Spleen (tissue), 11 donors: ENCODE results near the gene OR10G7. TPM values are rescaled to one million over a fixed set of nuclear protein-coding genes. Genes with fewer than 3 reads are reported as not detected.

ENCODE experiments used
- DNase-seq: peaks from one replicate; pipeline ENCODE4 v3.0.0-alpha.2; 2020
- H3K27ac ChIP-seq, 8 donors: fragments of 200-600 bp; sonication (generic) in 7 of 8; 1 replicate in 4 of 8; 2 replicates in 4 of 8; pipeline versions ENCODE4 v1.5.0 to v1.8.0; 2016 to 2021; ENCODE audit warnings: inconsistent platforms in 4 of 8, mild to moderate bottlenecking in 4 of 8, moderate library complexity in 1 of 8
- H3K27me3 ChIP-seq, 7 donors: fragments of 200-600 bp; sonication (generic) in 6 of 7; replicated peaks in 1 of 7; 1 replicate in 4 of 7; 2 replicates in 3 of 7; pipeline versions ENCODE4 v1.5.0 to v1.8.0; 2016 to 2021; ENCODE audit warnings: inconsistent platforms in 3 of 7, mild to moderate bottlenecking in 1 of 7
- H3K36me3 ChIP-seq, 6 donors: fragments of 200-600 bp; sonication (generic) in 5 of 6; 1 replicate in 4 of 6; 2 replicates in 2 of 6; pipeline versions ENCODE4 v1.5.0 to v1.8.0; 2016 to 2021; ENCODE audit warnings: inconsistent platforms in 2 of 6
- H3K4me1 ChIP-seq, 6 donors: fragments of 200-600 bp; sonication (generic) in 5 of 6; 1 replicate in 3 of 6; 2 replicates in 3 of 6; pipeline versions ENCODE4 v1.5.0 to v1.8.0; 2016 to 2021; ENCODE audit warnings: inconsistent platforms in 3 of 6
- H3K4me3 ChIP-seq, 8 donors: fragments of 200-600 bp; sonication (generic) in 7 of 8; 1 replicate in 4 of 8; 2 replicates in 4 of 8; pipeline versions ENCODE4 v1.5.0 to v1.8.0; 2016 to 2021; ENCODE audit warnings: inconsistent platforms in 4 of 8, mild to moderate bottlenecking in 4 of 8, moderate library complexity in 2 of 8
- H3K9me3 ChIP-seq, 8 donors: fragments of 200-600 bp; sonication (generic) in 7 of 8; 1 replicate in 4 of 8; 2 replicates in 4 of 8; pipeline versions ENCODE4 v1.5.0 to v1.8.0; 2016 to 2021; ENCODE audit warnings: inconsistent platforms in 4 of 8
- POLR2A ChIP-seq, 3 donors: fragments of 450-650 bp; IDR thresholded peaks; one replicate each; pipeline ENCODE4 v1.5.1; 2017; ENCODE audit warnings: antibody characterized with exemption in 3 of 3, mild to moderate bottlenecking in 1 of 3
- POLR2AphosphoS5 ChIP-seq, 3 donors: sonication (generic); formaldehyde crosslinking; IDR thresholded peaks; one replicate each; pipeline ENCODE4 v1.5.1; 2017; ENCODE audit warnings: antibody characterized with exemption in 3 of 3
- WGBS, 5 donors: extraction: QIAGEN DNeasy Blood & Tissue Kit in 3 of 5; methylation state at CpG; one replicate each; pipeline versions ENCODE4 v1.1.5 to v1.1.7; 2013 to 2018; 5-methylcytosine and 5-hydroxymethylcytosine counted together
- intact Hi-C: fragments of 100-400 bp; cut with DNase I; formaldehyde crosslinking; loops from one replicate; pipeline ENCODE4 v1.15.0; 2023; ENCODE audit warnings: low total_unique reads
- polyA plus RNA-seq, 3 donors: library from polyadenylated mRNA; stranded (reverse); fragments of 200-250 nt; gene quantifications; one replicate each; pipeline ENCODE4 v1.2.1, GENCODE V29; 2013
- total RNA-seq, 7 donors: library from RNA; depleted of rRNA in 3 of 7; stranded (reverse); fragments of >200 nt in 3 of 7; fragmentation: NEBNext Ultra II Directional in 4 of 7; extraction: Animal tissue kit (Norgen Biotek cat#: 25700) in 4 of 7; gene quantifications; one replicate each; pipeline versions ENCODE4 v1.1.0 to v1.2.1, GENCODE V29; 2016 to 2021
- TF ChIP-seq, protein P1 (sequence below), 11 experiments: fragments of 200-600 bp in 7 of 11; fragments of 450-650 bp in 4 of 11; sonication (generic) in 4 of 11; IDR thresholded peaks in 8 of 11; conservative IDR thresholded peaks in 3 of 11; 1 replicate in 7 of 11; 2 replicates in 4 of 11; pipeline versions ENCODE4 v1.4.0 to v1.8.0; 2016 to 2021; ENCODE audit warnings: antibody characterized with exemption in 11 of 11, inconsistent platforms in 4 of 11, mild to moderate bottlenecking in 1 of 11
- donor health status: healthy with polysubstance abuse.
- donor health status: DM: no; HTN: no; CAD: no; lungs with moderate emphysema.
- donor health status: DM: no; HTN: no; CAD: no.
- donor health status: Bipolar disorder and iron deficiency.
- donor health status: healthy.
- donor health status: DM: no; HTN: no; CAD: no.
- donor health status: DM: yes; HTN: yes; CAD: no.

Gene OR10G7
- total and polyA plus RNA-seq, 10 donors: not detected

- Histone ChIP-seq H3K4me3 (no peak overlapping the region), H3K36me3 (no peaks in the 10 kb centered on the region), H3K9me3 (no peaks in the 10 kb centered on the region), H3K4me1 (no peaks in the 10 kb centered on the region), H3K27me3 (no peaks in the 10 kb centered on the region), H3K27ac (no peak overlapping the region)
- 70 to 94% (median 84%) methylated on average over 3 of the region's 3 CpGs for WGBS, 5 donors
- TF ChIP-seq POLR2AphosphoS5 (IDR thresholded peaks at IDR 0.05): no peak
- TF ChIP-seq, protein P1, sequence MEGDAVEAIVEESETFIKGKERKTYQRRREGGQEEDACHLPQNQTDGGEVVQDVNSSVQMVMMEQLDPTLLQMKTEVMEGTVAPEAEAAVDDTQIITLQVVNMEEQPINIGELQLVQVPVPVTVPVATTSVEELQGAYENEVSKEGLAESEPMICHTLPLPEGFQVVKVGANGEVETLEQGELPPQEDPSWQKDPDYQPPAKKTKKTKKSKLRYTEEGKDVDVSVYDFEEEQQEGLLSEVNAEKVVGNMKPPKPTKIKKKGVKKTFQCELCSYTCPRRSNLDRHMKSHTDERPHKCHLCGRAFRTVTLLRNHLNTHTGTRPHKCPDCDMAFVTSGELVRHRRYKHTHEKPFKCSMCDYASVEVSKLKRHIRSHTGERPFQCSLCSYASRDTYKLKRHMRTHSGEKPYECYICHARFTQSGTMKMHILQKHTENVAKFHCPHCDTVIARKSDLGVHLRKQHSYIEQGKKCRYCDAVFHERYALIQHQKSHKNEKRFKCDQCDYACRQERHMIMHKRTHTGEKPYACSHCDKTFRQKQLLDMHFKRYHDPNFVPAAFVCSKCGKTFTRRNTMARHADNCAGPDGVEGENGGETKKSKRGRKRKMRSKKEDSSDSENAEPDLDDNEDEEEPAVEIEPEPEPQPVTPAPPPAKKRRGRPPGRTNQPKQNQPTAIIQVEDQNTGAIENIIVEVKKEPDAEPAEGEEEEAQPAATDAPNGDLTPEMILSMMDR (IDR thresholded peaks at IDR 0.05 in 8 of 11, conservative IDR thresholded peaks at IDR 0.05 in 3 of 11): no peak
- no peak for TF ChIP-seq POLR2A (IDR thresholded peaks at IDR 0.05)
- DNase-seq: no peak
- intact Hi-C loops: no loop called here
Observed at GRCh38 chr11:124052966-124053365, 11.8 kb upstream of the OR10G7 start.

DNA sequence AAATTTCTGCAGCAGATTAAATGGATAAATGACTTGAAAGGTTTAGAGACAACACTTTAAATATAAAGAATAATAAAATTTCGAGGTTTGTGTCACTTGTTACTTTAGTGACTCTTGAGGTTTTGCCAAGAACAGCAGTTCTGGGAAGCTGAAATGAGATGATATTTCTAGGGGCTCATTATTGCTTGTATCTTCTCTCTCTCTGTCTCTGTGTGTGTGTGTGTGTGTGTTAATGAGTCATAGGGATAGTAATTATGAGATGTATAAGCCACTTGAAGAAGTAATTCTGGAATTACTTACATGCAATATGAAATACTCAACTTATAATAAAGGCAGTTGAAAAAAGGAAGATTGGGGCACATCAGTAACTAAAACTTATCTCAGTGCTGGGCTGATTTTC is 9.6 kb upstream of the OR10G7 start:
- no peak for DNase-seq
- WGBS, 5 donors: 36 to 55% (median 44%) methylated on average over 1 of the region's 1 CpG
- TF ChIP-seq POLR2A (IDR thresholded peaks at IDR 0.05) (no peak), POLR2AphosphoS5 (IDR thresholded peaks at IDR 0.05) (no peak)
- TF ChIP-seq, protein P1 (IDR thresholded peaks at IDR 0.05 in 8 of 11, conservative IDR thresholded peaks at IDR 0.05 in 3 of 11): no peak
- Histone ChIP-seq H3K27ac (no peak overlapping the region), H3K36me3 (no peaks in the 10 kb centered on the region), H3K4me1 (no peaks in the 10 kb centered on the region), H3K27me3 (no peaks in the 10 kb centered on the region), H3K4me3 (no peak overlapping the region), H3K9me3 (no peaks in the 10 kb centered on the region)
- intact Hi-C loops: no loop called here

- DNase-seq: no peak
- intact Hi-C loops: no loop called here
- TF ChIP-seq POLR2A (IDR thresholded peaks at IDR 0.05) (no peak), POLR2AphosphoS5 (IDR thresholded peaks at IDR 0.05) (no peak)
- TF ChIP-seq, protein P1 (IDR thresholded peaks at IDR 0.05 in 8 of 11, conservative IDR thresholded peaks at IDR 0.05 in 3 of 11): no peak
- Histone ChIP-seq H3K4me3 (no peak overlapping the region), H3K27me3 (no peaks in the 10 kb centered on the region), H3K36me3 (no peaks in the 10 kb centered on the region), H3K27ac (no peak overlapping the region), H3K4me1 (no peaks in the 10 kb centered on the region), H3K9me3 (no peaks in the 10 kb centered on the region)
- 79 to 88% (median 80%) methylated on average over 4 of the region's 4 CpGs for WGBS, 5 donors
Observed at GRCh38 chr11:124043420-124043819, 2.3 kb upstream of the OR10G7 start.

- WGBS, 5 donors: 73 to 86% (median 81%) methylated on average over 8 to 9 of the region's 9 CpGs
- DNase-seq: no peak
- TF ChIP-seq, protein P1 (IDR thresholded peaks at IDR 0.05 in 8 of 11, conservative IDR thresholded peaks at IDR 0.05 in 3 of 11): no peak
- TF ChIP-seq POLR2A (IDR thresholded peaks at IDR 0.05) (no peak), POLR2AphosphoS5 (IDR thresholded peaks at IDR 0.05) (no peak)
Observed at GRCh38 chr11:124039557-124039956, 1.6 kb downstream of the OR10G7 start.

More at GRCh38 chr11:124039557-124039956, 1.6 kb downstream of the OR10G7 start:
- intact Hi-C loops: no loop called here
- H3K4me3 ChIP-seq: no peak overlapping the region
- H3K9me3 ChIP-seq: no peaks in the 10 kb centered on the region
- no peaks in the 10 kb centered on the region for H3K27me3 ChIP-seq
- no peaks in the 10 kb centered on the region for H3K36me3 ChIP-seq
- H3K4me1 ChIP-seq: no peaks in the 10 kb centered on the region
- H3K27ac ChIP-seq: no peak overlapping the region
